Psoas muscle (tissue), 8 donors: ENCODE data around the gene LEFTY1. TPM values are rescaled to one million over a fixed set of nuclear protein-coding genes. Genes with fewer than 3 reads are reported as not detected.
A peak's percentile ranks its signal among the peaks of the same experiment; 100 is the strongest.

Experiments
- ATAC-seq, 4 donors: fragments of 200-7000 bp; cut with Tn5 transposase; one replicate each; pipeline ENCODE4 v1.9.1; 2020; ENCODE audit warnings: moderate library complexity in 3 of 4, mild to moderate bottlenecking in 2 of 4
- DNase-seq, 2 donors: peaks; one replicate each; pipeline ENCODE4 v3.0.0-alpha.2; 2020
- H3K27ac ChIP-seq: fragments of 200-600 bp; one replicate; pipeline ENCODE4 v1.8.0; 2022
- H3K27me3 ChIP-seq, 3 donors: fragments of 200-600 bp in 1 of 3; one replicate each; pipeline versions ENCODE4 v1.6.1 to v1.8.0; 2013 to 2022; ENCODE audit warnings: low read length in 2 of 3, mild to moderate bottlenecking in 2 of 3, moderate library complexity in 1 of 3; ENCODE audit not compliant: insufficient read depth in 3 of 3
- H3K36me3 ChIP-seq, 2 donors: fragments of 200-600 bp in 1 of 2; one replicate each; pipeline versions ENCODE4 v1.6.1 to v1.8.0; 2013 to 2022; ENCODE audit warnings: low read depth in 1 of 2, mild to moderate bottlenecking in 1 of 2, moderate library complexity in 1 of 2; ENCODE audit not compliant: insufficient read depth in 1 of 2
- H3K4me1 ChIP-seq: fragments of 200-600 bp; one replicate; pipeline ENCODE4 v1.8.0; 2022
- H3K4me3 ChIP-seq: fragments of 200-600 bp; one replicate; pipeline ENCODE4 v1.8.0; 2022; ENCODE audit warnings: mild to moderate bottlenecking
- H3K9me3 ChIP-seq: fragments of 200-600 bp; one replicate; pipeline ENCODE4 v1.8.0; 2022
- WGBS, 3 donors: extraction: QIAGEN DNeasy Blood & Tissue Kit; methylation state at CpG; one replicate each; pipeline versions ENCODE4 v1.1.6 to v1.1.7; 2013; 5-methylcytosine and 5-hydroxymethylcytosine counted together
- intact Hi-C, 2 donors: fragments of 100-400 bp; cut with DNase I; formaldehyde crosslinking; loops; one replicate each; pipeline versions ENCODE4 v1.11.0 to v1.14.2; 2022
- polyA plus RNA-seq, 3 donors: library from polyadenylated mRNA; stranded (reverse); fragments of 200-250 nt; gene quantifications; one replicate each; pipeline ENCODE4 v1.2.3, GENCODE V29; 2013
- total RNA-seq, 4 donors: library from RNA; stranded (reverse); fragmentation: NEBNext Ultra II Directional in 2 of 4; extraction: Animal tissue kit (Norgen Biotek cat#: 25700) in 2 of 4; gene quantifications; one replicate each; pipeline versions ENCODE4 v1.2.1 to v1.2.4, GENCODE V29; 2021 to 2023
- TF ChIP-seq, protein P1 (sequence below): fragments of 200-600 bp; IDR thresholded peaks from one replicate; pipeline ENCODE4 v1.8.0; 2022; ENCODE audit warnings: antibody characterized with exemption
- donor health status: healthy with polysubstance abuse.
- donor health status: DM: no; HTN: no; CAD: no; lungs with moderate emphysema.
- donor health status: Bipolar disorder and iron deficiency.
- donor health status: healthy.
- donor health status: DM: yes; HTN: yes; CAD: no.
- donor health status: DM: no; HTN: no; CAD: no.
- donor health status: DM: no; HTN: no; CAD: no.
- donor health status: DM: yes; HTN: yes; CAD: no.

LEFTY1 gene
- total and polyA plus RNA-seq, 7 donors: 0.08 to 0.26 (median 0.13) TPM; not detected in 4

DNA sequence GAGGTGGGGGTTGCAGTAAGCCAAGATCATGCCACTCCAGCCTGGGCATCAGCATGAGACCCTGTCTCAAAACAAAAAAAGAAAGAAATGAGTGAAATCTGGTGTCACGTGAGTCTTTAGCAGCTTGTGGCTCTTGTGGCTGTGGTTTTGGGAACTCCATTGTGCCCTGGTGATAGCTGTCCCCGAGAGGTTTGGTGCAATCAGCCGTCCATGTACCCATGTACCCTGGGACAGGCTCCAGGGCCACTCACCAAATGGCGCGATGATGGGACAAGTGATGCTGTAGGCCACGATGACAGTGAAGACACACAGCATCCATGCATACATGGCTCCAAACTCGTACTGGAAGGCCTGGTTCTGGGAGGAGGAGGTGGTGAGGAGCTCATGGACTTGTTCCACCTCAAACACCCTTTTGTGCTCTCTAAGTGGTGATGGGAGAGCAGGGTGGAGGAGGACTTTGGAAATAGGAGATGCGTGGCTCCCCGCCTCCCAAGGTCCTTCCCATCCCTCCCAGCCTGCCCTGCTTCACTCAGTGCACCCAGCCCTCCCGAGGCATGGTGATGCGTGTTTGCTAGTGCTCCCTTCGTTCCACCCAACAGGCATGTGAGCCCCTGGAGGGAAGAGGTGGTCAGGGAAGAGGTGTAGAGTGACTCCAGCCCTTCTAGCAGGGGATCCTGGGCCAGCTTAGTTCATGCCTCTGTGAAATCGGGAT, 36.4 kb downstream of the LEFTY1 start:
- no peak for ATAC-seq
- Histone ChIP-seq H3K4me1 (no peaks in the 10 kb centered on the region), H3K9me3 (no peaks in the 10 kb centered on the region), H3K36me3 (peaks cover 2 to 76% of the 10 kb centered on the region in 2 donors), H3K27ac (no peak overlapping the region), H3K4me3 (no peak overlapping the region), H3K27me3 (no peaks in the 10 kb centered on the region)
- 86 to 92% (median 88%) methylated on average over 13 of the region's 13 CpGs for WGBS, 3 donors
- no peak for DNase-seq
- TF ChIP-seq, protein P1, sequence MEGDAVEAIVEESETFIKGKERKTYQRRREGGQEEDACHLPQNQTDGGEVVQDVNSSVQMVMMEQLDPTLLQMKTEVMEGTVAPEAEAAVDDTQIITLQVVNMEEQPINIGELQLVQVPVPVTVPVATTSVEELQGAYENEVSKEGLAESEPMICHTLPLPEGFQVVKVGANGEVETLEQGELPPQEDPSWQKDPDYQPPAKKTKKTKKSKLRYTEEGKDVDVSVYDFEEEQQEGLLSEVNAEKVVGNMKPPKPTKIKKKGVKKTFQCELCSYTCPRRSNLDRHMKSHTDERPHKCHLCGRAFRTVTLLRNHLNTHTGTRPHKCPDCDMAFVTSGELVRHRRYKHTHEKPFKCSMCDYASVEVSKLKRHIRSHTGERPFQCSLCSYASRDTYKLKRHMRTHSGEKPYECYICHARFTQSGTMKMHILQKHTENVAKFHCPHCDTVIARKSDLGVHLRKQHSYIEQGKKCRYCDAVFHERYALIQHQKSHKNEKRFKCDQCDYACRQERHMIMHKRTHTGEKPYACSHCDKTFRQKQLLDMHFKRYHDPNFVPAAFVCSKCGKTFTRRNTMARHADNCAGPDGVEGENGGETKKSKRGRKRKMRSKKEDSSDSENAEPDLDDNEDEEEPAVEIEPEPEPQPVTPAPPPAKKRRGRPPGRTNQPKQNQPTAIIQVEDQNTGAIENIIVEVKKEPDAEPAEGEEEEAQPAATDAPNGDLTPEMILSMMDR: no peak
- intact Hi-C loops: no loop called here

DNA sequence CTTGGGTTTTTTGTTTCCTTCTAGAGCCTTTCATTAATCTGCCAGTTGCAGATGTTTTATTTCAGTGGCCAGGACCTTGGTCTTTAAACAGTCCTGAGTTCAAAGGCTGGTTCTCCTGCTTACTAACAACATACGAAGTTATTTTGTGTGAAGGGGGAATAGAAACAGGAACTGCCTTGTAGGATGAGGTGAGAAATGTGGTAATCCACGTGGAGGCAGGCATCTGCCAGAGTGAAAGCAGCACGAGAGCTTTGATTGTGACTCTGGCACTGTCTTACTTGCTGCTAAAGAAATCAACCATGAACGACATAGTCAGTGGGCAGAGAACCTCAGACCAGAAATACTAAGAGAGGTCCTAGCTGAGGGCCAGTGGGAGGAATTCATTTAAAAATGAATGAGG, 37.1 kb downstream of the LEFTY1 start:
- no peak for ATAC-seq
- H3K9me3 ChIP-seq: no peaks in the 10 kb centered on the region
- H3K36me3 ChIP-seq: peaks cover 2 to 76% of the 10 kb centered on the region in 2 donors
- H3K27me3 ChIP-seq: no peaks in the 10 kb centered on the region
- 47 to 55% (median 49%) methylated on average over 4 of the region's 4 CpGs for WGBS, 3 donors
- TF ChIP-seq, protein P1: no peak
- intact Hi-C loops: no loop called here
- no peak overlapping the region for H3K4me3 ChIP-seq
- no peaks in the 10 kb centered on the region for H3K4me1 ChIP-seq
- no peak for DNase-seq
- H3K27ac ChIP-seq: no peak overlapping the region

DNA sequence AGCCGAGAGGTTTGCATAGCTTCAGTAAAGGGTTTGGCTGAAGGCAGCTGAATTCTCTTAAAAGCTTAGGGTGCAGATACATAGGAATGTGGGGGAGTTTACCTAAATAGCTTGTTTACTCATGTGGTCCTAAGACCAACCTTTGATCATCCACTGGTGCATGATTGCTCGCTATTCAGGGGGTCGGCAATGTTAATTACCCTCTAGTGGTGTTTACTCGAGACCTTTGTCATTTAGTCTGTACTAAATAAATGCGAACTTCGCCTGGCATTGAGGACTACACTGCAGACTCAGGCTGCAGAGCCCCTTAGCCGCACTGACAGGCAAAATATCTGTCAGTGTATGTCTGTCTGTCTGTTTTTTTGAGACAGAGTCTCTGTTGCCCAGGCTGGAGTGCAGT, 38.6 kb downstream of the LEFTY1 start:
- H3K27me3 ChIP-seq: no peaks in the 10 kb centered on the region
- TF ChIP-seq, protein P1: no peak
- intact Hi-C loops: no loop called here
- no peak overlapping the region for H3K4me3 ChIP-seq
- no peak overlapping the region for H3K27ac ChIP-seq
- no peaks in the 10 kb centered on the region for H3K9me3 ChIP-seq
- H3K36me3 ChIP-seq: peaks cover 0 to 76% of the 10 kb centered on the region in 2 donors
- WGBS, 3 donors: 94 to 100% (median 95%) methylated on average over 7 of the region's 7 CpGs
- ATAC-seq (no peak), DNase-seq (no peak)
- no peaks in the 10 kb centered on the region for H3K4me1 ChIP-seq

DNA sequence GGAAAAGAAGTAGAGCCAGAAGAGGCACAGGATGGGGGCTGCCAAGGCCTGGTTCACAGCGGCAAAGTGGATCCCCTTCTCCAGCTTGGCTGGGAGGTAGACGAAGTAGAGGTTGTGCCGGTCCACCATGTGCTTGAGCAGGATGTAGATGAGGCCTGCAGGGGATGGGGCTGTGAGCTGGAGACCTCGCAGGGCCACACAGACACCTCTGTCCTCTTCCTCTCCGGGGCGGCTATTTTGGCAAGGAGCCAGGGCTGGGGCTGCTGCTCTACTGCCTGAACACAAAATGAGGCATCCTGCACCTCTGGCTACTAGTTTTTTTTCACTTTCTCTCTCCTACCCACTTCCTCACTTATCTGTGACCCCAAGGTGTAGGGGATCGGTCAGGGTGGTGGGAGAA, 39.0 kb downstream of the LEFTY1 start:
- H3K4me3 ChIP-seq: no peak overlapping the region
- no peaks in the 10 kb centered on the region for H3K4me1 ChIP-seq
- H3K27ac ChIP-seq: no peak overlapping the region
- no peaks in the 10 kb centered on the region for H3K27me3 ChIP-seq
- H3K36me3 ChIP-seq: peaks cover 0 to 76% of the 10 kb centered on the region in 2 donors
- H3K9me3 ChIP-seq: no peaks in the 10 kb centered on the region
- ATAC-seq: no peak
- peak; percentile 56 to 73 for DNase-seq
- intact Hi-C loops: loop anchor here in 1 of 2 donors (5.0 kb wide), 2 partner anchors 73 to 378 kb away; partner anchors contain the start of gene SRP9
- TF ChIP-seq, protein P1: no peak
- 58 to 78% (median 62%) methylated on average over 6 to 7 of the region's 7 CpGs for WGBS, 3 donors
